Measurements from ENCODE around the gene CDC5L. TPM values are rescaled to one million over a fixed set of nuclear protein-coding genes. Genes with fewer than 3 reads are reported as not detected.

CDC5L gene
- 19.4 and 28.6 TPM in 2 replicates for total RNA-seq

DNA sequence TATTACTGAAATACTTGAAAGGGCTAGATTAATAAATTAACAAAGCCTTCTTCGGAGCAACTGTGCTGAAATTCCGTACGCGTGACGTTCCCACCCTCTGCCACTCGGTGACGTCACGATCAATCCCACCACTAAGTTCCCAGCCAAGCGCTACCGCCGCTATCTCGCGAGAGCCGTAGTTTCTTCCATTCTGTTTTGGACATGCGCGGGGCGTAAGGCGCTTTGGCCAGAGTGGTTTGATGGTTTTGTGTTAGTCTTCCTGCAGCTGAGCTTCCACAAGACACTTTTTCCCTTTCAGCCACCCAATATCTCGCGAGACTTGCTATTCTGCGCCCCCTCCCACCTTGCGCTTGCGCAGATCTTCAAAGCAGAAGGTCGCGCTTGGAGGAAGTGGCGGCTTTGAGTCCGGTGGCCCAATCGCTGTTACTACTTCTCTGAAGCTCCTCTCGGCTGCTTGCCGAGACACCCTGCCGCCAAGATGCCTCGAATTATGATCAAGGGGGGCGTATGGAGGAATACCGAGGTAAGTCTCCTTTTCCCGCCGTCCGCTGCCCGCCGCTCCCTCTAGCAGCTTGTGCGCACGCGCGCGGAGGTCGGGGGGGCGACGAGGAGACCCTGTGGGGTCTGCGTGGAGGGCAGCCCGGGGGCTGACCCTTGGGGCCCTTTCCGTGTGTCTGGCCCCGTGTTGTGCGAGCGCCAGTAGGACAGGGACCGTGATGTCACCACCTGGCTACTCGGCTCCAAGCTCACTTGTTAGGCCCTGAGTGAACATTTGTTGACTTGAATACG lies at the start of gene CDC5L:
TSS of gene CDC5L (plus strand) at position 361 of the 789 bp plus-strand sequence. CDS start at position 479, 118 bp downstream.

DNA sequence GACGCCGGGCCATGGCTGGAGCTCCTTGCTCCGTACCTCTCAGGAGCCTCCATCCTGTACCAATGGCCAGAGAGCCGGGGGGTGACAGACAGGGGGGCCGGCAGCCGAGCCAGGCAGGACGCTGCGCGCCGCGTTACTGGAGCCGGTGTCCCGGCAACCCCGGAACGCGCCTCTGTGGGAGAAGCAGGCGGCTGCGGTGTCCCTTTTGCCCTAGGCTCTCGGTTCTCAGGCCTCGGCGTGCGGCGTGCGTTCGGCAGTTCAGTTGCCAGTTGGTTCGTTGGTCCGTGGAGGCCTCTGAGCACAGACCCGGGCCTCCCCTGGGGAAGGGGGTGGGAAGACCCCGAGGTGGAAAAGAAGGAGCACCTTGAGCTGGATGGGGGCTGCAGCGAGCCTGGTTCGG lies 45.0 kb upstream of the CDC5L start, which contains the start of gene SPATS1:
TSS of gene SPATS1 (plus strand) at position 162 of the 400 bp plus-strand sequence. CDS start 446 bp downstream, outside the sequence.

Other genes with a start within 250 kb of the CDC5L start
- gene CAPN11, start 228.9 kb upstream of the CDC5L start, total RNA-seq, result under 0.01 TPM in 1 of 2 replicates, not detected in the other
- not detected in 2 replicates for gene MYMX, start 170.8 kb upstream of the CDC5L start, total RNA-seq
- 11.3 and 28.6 TPM in 2 replicates for gene SLC29A1, start 164.1 kb upstream of the CDC5L start, total RNA-seq
- gene HSP90AB1, start 140.6 kb upstream of the CDC5L start, total RNA-seq, result 531 and 1,246 TPM in 2 replicates
- gene SLC35B2, start 130.2 kb upstream of the CDC5L start, total RNA-seq, result 80.7 and 103 TPM in 2 replicates
- gene NFKBIE, start 122.2 kb upstream of the CDC5L start, total RNA-seq, result 4.0 and 6.8 TPM in 2 replicates
- not detected in 2 replicates for gene TMEM151B, start 117.3 kb upstream of the CDC5L start, total RNA-seq
- gene AARS2, start 74.4 kb upstream of the CDC5L start, total RNA-seq, result 15.8 and 19.7 TPM in 2 replicates
- not detected in 2 replicates for gene SPATS1, start 45.1 kb upstream of the CDC5L start, total RNA-seq